Measurements from ENCODE around the gene PGBD1.

PGBD1 gene

DNA sequence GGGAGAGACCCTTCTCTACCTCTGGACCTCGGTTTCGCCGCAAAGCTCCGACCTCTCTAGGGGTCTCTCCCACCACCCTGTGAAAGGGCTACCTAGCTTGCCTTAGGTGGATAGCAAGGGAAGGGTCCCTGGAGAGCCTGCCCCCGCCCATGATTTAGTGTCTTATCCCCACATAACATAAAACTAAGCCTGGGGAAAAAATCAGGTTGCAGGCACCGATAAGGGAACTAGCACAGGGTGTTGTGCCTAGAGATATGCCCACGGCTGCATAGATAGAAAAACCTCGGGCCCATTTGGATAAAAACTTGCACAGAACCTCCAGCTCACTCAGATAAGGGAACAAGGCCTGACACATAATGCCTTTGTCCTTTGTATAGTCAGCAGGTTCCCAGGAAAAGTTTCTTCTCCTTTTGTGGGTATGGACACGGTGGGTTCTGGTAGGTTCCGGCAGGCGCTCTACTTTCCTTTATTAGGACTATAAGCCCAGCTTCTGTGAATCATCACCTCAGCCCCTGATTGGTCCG is 53.7 kb downstream of the PGBD1 start:
- no peak for DNase-seq (ENCODE audit: low read depth, low spot score)

DNA sequence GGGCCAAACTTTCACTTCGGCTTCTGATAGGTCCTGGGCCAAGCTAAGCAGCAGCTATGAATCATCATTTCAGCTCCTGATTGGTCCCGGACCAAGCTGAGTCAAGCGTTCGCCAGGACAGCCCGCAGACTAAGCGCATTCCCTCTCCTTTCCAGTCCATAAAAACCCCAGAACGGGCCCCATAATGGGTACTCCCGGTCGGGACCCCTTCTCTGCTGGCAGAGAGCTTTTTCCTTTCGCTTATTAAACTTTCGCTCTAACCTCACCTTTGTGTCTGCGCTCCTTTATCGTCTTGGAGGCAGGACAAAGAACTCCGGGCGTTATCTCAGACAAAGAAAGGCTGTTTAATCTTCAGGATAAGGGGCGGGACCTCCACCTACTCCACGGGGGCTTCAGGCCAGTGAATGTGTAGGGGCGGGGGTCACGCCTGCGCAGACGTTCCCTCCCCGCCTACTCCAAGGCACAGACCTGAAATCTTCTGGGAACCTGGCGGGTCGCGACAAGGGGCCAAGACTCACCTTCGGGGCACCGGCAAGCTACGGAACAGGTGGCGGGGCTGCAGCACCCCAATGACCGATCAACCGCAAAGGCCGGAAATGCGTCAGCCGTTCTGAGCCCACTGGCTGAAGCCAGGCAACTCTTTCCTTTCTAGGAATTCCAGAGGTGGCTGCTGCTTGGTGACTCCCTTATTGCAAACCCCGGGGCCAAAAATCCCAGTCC is 54.4 kb downstream of the PGBD1 start, which contains the start of gene ZSCAN31:
ZSCAN31 (minus strand) TSS at position 585 of the 720 bp plus-strand sequence. CDS start 6,465 bp downstream, outside the sequence.
- DNase-seq (ENCODE audit: low read depth, low spot score): peak; percentile 95

GRCh38 chr6:28336284-28337120 is 55.1 kb downstream of the PGBD1 start:
- DNase-seq (ENCODE audit: low read depth, low spot score): no peak

GRCh38 chr6:28337121-28337520 is 55.7 kb downstream of the PGBD1 start:
- DNase-seq (ENCODE audit: low read depth, low spot score): no peak

DNA sequence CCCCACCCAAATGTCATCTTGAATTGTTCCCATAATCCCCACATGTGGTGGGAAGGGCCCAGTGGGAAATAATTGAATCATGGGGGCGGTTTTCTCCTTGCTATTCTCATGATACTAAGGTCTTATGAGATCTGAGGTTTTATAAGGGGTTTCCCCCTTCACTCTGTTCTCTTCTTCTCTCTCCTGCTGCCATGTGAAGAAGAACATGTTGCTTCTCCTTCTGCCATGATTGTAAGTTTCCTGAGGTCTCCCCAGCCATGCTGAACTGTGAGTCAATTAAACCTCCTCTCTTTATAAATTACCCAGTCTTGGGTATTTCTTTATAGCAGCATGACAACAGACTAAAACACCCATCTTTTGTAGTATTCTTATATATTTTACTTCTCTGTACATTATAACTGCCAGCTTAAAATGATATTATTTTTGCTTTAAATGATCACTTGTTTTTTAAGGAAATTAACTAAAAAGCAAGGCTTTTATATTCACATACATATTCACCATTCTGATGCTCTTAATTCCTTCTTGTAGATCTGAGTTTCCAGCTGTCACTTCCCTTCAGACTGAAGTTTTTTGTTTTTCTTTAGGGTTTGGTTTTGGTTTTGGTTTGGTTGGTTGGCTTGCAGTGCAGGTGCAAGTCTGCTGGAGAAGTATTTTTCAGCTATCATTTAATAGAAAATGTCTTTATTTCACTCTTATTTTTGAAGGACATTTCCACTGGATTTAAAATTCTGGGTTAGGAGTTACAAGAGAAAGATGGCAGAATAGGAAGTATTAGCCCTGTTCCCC is 59.1 kb downstream of the PGBD1 start:
- no peak for DNase-seq (ENCODE audit: low read depth, low spot score)

DNA sequence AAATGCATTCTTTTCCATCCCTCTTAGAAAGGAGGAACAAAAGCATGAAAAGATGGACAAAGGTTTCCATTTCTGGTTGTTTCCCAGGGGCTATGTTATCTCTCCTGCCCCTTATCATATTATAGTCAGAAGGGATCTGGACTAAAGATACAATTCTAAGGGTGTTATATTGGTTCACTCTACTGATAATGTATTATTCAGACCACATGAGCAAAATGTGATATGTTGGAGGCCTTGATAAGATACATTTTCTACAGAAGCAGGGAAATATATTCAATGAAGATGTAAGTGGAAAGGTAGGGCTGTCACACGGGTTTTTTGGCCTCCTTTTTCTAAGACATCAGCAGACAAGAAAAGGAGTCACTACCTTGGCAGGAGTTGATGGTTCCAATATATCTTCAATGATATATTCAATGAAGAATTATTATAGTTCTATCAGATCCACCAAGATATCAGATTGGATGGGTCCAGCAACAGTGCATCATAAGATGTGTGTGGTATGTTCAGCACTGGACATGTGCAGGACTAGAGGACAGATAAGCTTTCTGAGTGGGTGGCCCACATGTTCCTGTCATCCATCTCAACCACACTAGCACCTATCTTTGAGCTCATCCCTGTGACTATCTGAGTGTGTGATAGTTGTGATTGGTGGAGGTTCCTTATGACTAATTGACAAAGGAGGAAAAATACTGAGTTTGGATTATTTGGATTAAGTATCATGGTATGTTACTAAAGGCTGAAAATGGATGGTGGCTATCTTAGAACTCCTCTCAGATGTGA is 62.7 kb downstream of the PGBD1 start:
- no peak for DNase-seq (ENCODE audit: low read depth, low spot score)

GRCh38 chr6:28345201-28345600 is 63.8 kb downstream of the PGBD1 start:
- DNase-seq (ENCODE audit: low read depth, low spot score): no peak

DNA sequence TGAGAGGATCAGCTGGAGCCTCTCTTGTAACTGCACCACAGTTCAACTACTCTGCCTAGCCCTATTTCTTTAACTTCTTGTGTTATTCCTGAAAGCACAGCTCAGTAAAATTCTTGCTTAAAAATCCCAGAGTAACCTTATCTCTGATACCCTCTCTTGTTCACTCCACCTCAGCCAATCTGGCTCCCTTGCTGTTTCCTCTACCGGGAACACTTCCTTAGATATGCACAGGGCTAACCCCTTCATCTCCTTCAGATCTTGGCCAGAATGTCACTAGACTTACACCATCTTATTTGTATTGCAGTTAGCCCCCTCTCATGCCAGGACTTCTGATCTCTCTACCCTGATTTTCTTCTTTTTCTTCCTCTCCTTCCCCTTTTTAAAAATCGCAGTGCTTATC is 65.7 kb downstream of the PGBD1 start:
- no peak for DNase-seq (ENCODE audit: low read depth, low spot score)

DNA sequence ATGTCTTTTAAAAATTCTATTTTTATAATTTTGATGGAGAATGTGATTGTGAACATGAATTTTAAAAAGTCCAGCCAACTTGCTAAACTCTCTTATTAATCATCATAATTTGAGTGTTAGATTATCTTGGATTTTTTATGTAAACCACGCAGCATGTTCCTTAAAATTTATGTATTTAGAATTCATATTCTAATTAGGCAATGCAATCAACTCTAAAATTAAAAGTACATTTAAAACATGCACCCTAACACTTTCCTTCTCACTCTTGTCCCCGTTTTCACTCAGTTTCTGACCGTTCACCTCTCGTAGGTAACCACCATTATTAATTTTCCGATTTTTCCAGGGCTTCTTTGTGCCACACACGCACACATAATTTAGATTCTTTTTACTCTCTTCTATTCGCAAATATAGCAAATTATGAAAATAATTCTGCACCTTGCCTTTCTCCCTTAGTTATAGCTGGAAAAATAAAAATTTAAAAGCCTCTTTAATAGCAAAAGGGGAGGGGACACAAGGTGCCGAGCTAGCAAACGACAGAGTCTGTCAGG is 68.0 kb downstream of the PGBD1 start:
- no peak for DNase-seq (ENCODE audit: low read depth, low spot score)

DNA sequence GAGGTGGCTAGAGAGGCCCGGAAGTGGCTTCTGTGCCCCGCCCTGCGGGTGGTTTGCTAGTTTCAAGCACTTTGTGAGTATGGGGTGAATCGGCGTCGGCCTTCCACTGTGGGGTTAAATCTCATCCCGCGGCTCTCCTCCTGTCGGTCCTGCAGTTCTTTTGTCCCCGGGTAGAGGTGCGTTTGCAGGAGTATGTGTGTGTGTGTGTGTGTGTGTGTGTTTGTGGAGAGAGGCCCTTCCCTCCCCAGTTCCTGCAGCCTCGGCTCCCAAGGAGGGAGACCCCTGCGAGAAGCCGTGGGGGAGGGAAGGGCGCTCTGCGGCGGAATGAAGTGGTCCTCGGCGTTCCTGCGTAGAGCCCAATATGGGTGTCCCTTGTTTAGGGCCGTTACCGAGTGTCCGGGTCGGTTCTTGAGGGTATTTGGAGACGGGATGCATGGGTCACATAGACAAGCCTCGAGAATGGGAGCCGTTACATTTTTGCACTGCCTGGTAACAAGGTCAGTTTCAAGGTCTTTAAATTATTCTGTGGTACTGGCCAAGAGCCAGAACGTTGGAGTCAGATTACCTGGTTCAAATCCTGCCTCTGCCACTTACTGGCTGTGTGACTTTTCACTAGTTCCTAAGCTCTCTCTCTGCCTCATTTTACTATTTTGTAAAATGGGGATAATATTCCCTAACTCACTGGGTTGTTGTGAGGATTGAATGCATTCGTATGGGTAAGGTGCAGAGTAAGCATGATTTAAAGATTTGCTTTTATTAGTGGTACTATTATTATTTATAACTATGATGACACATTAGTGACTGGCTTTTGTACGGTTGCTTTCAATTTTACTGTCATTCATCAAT is 68.7 kb downstream of the PGBD1 start, which contains the start of gene ZKSCAN3:
ZKSCAN3 (plus strand) TSS at position 56 of the 846 bp plus-strand sequence. CDS start 9,640 bp downstream, outside the sequence.
- DNase-seq (ENCODE audit: low read depth, low spot score): no peak

- DNase-seq (ENCODE audit: low read depth, low spot score): no peak
These were observed 69.7 kb downstream of the PGBD1 start for GRCh38 chr6:28351087-28351486.

GRCh38 chr6:28351493-28351925 is 70.1 kb downstream of the PGBD1 start:
- DNase-seq (ENCODE audit: low read depth, low spot score): no peak
